ENCODE data around the gene WDR48.

Gene WDR48

GRCh38 chr3:39103791-39104552 is 52.2 kb downstream of the WDR48 start:
- DNase-seq, result no peak

GRCh38 chr3:39104961-39105686 is 53.3 kb downstream of the WDR48 start:
- no peak for DNase-seq

GRCh38 chr3:39105687-39106063 is 53.9 kb downstream of the WDR48 start:
- no peak for DNase-seq

- DNase-seq, result no peak
These were observed 54.5 kb downstream of the WDR48 start for GRCh38 chr3:39106281-39106811.

- DNase-seq, result no peak
These were observed 55.1 kb downstream of the WDR48 start for GRCh38 chr3:39106851-39107387.

- peak; percentile 20 for DNase-seq
These were observed 55.8 kb downstream of the WDR48 start, which contains the start of the genes GORASP1 and TTC21A for GRCh38 chr3:39107388-39108199. Gene GORASP1 (minus strand): TSS chr3:39107627. CDS start chr3:39107541, 86 bp downstream. Gene TTC21A (plus strand): TSS chr3:39107680. CDS start chr3:39107838, 158 bp downstream.

- DNase-seq, result no peak
These were observed 56.4 kb downstream of the WDR48 start for GRCh38 chr3:39108200-39108710.

- no peak for DNase-seq
These were observed 57.3 kb downstream of the WDR48 start for GRCh38 chr3:39109086-39109485.

GRCh38 chr3:39110041-39110639 is 58.3 kb downstream of the WDR48 start:
- no peak for DNase-seq

- DNase-seq, result no peak
These were observed 60.3 kb downstream of the WDR48 start for GRCh38 chr3:39112113-39112512.

- DNase-seq, result no peak
These were observed 60.7 kb downstream of the WDR48 start for GRCh38 chr3:39112535-39112934.

- no peak for DNase-seq
These were observed 61.5 kb downstream of the WDR48 start for GRCh38 chr3:39113291-39113690.

- no peak for DNase-seq
These were observed 62.6 kb downstream of the WDR48 start for GRCh38 chr3:39114456-39114855.

GRCh38 chr3:39115870-39116269 is 64.1 kb downstream of the WDR48 start:
- DNase-seq, result no peak

- no peak for DNase-seq
These were observed 66.3 kb downstream of the WDR48 start for GRCh38 chr3:39118079-39118478.

GRCh38 chr3:39118931-39119660 is 67.3 kb downstream of the WDR48 start:
- no peak for DNase-seq

GRCh38 chr3:39121621-39122020 is 69.8 kb downstream of the WDR48 start:
- DNase-seq, result no peak

- DNase-seq, result no peak
These were observed 71.0 kb downstream of the WDR48 start for GRCh38 chr3:39122813-39123212.

- no peak for DNase-seq
These were observed 73.3 kb downstream of the WDR48 start for GRCh38 chr3:39124876-39125840.

GRCh38 chr3:39125841-39126500 is 74.2 kb downstream of the WDR48 start:
- no peak for DNase-seq
